HG03575 (cell line): ENCODE results near the gene RC3H1.
"Not testable (repeated sequence)": the region's sequence is repeated elsewhere in the genome, so short reads cannot be mapped to it uniquely, and the experiment has no call there.

ENCODE experiments used
- ATAC-seq: cut with Tn5 transposase; IDR thresholded peaks from one replicate; pipeline ENCODE4 v1.9.1; 2021; ENCODE audit not compliant: unreplicated experiment, insufficient number of reproducible peaks, low FRiP score; ENCODE audit errors: extremely low read depth

Gene RC3H1

DNA sequence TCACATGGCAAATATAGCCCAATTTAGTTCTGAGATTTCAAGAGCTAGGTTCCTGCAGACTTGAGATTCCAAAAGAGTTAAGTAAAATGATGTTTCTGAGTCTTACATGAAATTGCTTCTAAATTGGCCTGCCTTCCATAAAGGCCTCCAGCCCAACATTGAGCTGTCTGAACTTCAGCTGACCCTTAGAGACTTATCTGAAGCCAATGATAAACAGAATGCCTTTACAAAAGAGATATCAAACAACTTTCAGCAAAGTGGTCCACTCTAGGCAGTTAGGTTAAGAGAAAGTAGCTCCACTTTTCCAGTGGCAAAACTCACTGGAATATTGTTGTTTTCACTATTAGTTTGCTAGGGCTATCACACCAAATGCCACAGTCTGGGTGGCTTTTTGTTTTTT, 6.3 kb upstream of the RC3H1 start:
- ATAC-seq, result no peak

DNA sequence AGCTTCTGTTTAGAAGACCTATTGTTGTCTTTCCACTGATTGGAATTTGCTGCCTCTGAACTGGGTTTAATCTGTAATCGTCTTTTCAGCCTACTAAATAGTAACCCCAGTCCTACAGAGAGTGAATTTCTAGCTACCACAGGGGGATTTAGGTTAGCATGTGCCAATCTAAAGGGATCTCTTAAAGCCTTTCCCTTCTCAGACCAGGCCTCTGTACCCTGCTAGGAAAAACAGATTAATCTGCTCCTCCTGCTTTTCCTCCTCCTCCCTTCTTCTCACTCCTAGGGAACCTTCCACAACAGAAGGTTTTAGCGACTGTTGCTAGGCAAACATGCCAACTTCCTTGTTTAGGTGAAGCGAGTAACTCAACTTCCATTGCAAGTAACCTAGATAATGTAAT, 1.3 kb upstream of the RC3H1 start:
- ATAC-seq, result no peak

DNA sequence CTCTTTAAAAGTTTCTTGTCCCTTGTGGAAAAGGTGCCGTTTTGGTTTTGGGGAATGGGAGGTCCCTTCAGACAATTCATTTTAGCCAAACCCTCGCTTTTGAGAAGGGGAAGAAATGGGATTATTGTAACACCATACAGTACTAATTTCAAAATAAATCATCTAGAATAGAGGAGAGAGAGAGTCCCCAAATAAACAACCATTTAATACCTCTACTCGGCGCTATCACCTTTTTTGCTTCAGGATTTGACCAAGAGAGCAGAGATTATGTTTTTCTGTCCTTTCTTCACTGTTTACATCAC, 770 bp upstream of the RC3H1 start:
- no peak for ATAC-seq

DNA sequence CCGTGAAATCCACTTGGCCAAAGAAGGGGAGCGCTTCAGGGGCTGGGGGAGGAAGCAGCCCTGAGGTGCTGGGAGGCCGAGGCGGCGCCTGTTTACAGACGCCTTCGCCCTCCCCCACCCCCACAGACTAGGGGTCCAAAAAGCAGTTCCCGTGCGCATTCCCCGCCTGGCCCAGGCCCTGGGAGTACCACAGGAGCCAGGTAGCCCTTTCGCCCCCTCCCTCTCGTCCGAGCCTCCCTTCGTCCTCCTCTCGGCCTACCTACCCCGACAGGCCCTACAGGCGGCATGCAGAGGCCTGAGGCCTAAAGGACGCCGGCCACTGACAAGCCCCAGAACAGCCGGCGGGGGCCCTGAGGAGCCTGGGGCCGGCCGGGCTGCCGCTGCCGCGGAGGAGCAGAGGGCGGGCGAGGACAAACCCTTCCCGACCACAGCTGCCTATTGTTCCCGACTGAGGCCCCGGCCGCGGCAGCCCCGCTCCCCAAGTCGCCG, 522 bp downstream of the RC3H1 start:
- ATAC-seq, result peak; percentile 13

DNA sequence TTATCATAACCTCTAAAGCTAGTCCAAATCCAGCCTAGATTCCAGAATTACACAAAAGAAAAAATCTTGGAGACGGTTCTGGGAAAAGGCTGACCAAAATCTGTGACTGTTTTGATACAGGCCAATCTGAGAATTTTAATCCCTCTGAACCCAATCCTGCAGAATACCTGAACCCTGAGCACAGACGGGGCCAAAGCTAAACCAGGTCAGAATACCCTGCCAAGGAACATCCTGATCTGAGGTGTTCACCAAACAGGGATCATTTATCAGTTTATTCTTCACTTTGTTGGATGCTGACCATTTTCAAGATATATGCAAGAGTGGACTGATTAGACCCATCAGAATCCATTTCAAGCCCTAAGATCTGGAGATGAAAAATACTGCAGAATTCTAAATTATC, 3.6 kb downstream of the RC3H1 start:
- no peak for ATAC-seq

DNA sequence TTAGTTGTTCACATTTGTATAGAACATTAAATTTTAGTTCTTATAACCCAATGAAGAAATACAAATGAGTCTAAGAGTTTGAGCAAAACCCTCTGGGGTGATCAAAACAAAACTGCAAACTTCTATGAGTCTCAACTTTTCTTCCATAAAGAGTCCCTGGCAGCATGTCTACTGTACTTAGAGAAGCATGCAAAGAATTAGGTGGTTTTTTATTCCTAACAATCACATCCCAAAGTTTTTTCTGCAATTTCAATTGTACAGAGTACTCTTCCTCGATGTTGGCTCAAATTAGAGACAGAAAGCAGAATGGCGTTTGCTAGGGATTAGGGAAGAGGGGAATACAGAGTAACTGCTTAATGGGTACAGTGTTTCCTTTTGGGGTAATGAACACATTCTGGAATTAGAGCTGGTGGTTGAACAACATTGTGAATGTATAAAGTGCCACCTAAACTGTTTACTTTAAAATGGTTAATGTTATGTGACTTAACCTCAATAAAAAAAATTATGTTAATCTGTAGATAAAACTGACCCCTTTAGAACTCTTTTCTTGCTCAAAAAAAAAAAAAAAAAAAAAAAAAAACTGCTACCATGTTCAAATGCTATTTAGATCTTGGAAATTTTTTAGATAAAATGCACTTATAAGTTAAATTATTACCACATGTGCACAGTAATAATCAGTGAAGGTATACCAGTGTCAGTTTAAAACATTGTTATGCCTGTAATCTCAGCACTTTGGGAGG, 4.8 kb downstream of the RC3H1 start:
- ATAC-seq, result no peak

GRCh38 chr1:174013864-174014418, 8.2 kb downstream of the RC3H1 start:
- no peak for ATAC-seq

DNA sequence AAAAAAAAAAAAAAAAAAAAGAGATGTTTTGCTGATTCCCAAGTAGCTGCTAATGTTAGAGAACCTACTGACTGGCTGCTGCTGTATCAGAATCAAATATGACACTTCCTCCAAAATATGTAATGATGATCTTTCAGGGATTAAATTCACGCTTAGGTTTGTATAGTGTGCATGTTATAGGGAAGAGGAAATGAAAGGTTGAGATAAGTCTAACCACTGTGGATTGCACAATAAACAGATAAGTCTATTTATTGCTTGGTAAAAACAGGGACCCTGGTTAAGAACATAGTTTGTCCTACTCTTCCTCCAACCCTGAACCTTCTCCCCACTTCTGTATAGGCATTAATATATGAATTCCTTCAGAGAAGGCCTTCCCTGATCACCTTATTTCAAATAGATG, 13.2 kb downstream of the RC3H1 start:
- no peak for ATAC-seq

GRCh38 chr1:174008269-174008668, 13.9 kb downstream of the RC3H1 start:
- ATAC-seq, result no peak

DNA sequence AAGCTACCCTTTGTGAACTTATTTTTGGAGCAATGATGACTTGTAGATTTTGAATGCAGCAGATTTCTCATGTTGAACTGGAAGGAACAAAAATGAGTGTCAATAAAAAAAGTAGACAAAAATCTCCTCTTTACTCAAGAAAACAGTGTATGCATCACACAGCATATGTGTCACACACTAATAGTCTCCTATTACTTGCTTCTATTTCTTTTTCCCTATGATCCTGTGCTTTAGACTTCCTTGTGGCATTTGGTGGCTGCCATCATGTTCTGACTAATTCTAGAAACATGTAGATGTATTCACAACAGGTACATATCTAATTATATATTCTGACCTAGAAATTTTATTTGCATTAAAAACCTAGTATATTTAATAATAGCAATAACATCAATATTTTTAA, 14.3 kb downstream of the RC3H1 start:
- no peak for ATAC-seq

DNA sequence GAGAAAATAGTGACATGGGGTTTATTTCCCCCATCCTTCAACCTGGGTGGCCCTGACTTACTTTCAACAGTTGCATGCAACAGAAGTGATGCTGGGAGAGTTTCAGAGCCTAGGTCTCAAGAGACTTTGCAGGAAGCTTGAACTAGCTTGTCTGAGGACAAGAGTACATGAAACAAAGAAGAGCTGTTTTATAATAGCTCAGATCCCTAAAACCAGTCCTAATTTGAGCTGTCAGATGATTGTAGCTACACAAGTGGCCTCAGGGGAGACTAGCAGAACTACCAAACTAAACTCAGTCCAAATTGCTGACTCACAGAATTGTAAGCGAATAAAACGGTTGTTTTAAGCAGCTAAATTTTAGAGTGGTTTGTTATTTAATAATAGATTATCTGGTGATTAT, 17.1 kb downstream of the RC3H1 start:
- peak; percentile 87 for ATAC-seq

GRCh38 chr1:174003867-174004266, 18.3 kb downstream of the RC3H1 start:
- ATAC-seq, result no peak

DNA sequence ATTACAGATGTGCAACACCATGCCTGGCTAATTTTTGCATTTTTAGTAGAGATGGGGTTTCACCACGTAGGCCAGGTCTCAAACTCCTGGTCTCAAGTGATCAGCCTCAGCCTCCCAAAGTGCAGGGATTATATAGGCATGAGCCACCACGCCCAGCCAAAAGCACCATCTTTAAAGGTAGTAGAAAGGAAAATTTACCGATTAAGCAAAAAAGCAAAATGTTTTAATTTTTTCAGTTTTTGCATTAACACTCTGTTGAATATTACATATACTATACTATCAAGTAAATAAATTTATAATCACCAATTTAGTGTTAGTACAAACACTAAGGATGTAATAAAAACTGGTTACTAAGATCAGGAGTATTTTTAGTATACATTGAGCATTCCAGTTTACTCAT, 20.6 kb downstream of the RC3H1 start:
- no peak for ATAC-seq

DNA sequence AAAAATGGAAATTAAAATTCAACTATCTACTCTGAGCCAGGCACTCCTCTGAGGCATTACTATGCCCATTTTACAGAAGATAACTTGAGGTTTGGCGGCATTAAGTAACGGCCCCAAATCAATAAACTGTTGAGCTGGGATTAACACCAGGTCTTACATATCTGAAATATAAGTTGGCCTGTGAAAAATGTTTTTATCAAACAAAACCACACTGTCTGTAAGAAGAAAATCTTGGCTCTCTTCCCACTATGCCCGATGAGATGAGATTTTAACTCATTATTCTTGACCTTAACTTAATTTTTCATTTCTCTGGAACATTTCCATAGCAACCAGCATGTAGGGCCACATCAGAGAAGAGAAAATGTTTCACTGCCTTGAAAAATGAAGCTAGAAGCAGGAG, 21.8 kb downstream of the RC3H1 start:
- no peak for ATAC-seq

- no peak for ATAC-seq
Measured at GRCh38 chr1:173997791-173998190, 24.4 kb downstream of the RC3H1 start.

DNA sequence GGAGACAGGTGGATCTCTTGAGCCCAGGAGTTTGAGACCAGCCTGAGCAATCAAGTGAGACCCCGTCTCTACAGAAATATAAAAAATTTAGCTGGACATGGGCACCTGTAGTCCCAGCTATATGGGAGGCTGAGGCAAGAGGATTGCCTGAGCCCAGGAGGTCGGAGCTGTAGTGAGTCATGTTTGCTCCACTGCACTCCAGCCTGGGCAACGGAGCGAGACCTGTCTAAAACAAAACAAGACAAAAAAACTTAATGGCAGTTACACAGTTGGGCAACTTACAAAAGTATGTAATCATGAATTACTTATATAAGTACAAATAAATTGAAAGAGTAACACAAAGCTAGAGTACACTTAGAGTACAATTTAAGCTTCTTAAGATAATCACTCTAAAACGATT, 25.2 kb downstream of the RC3H1 start:
- ATAC-seq, result no peak

GRCh38 chr1:173995475-173995874, 26.7 kb downstream of the RC3H1 start:
- ATAC-seq, result no peak

GRCh38 chr1:173993948-173994347, 28.2 kb downstream of the RC3H1 start:
- not testable (repeated sequence) for ATAC-seq

DNA sequence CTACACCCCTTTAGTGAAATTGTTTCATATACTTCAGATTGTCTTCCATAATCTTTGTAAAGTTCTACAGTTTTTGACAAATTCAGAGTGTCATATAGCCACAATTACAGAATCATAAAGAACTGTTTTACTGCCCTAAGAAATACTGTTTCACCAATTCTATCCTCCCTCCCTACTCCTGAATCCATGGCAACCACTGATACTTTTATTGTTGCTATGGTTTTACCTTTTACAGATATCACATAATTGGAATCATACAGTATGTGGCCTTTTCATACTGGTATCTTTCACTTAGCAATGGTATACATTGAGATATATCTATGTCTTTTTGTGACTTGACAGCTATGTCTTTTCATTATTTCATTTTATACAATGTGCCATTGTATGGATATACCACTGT, 34.1 kb downstream of the RC3H1 start:
- ATAC-seq, result no peak

DNA sequence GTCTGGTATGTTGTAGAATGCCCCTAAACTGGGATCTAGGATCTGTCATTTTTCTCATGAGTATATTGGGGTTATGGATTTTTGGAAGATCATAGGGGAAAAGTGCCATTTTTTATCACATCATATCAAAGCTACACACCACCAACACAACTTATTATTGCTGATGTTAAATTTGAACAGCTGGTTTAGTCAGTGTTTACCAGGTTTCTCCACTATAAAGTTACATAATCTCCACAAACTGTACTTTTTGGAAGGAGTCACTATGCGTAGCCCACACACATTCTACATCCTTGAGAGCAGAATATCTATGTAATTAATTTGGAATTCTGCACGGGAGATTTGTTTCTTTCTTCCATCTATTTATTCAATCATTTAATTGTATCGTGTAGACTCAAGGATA, 35.2 kb downstream of the RC3H1 start:
- no peak for ATAC-seq

- ATAC-seq, result no peak
Measured at GRCh38 chr1:173970252-173970651, 51.9 kb downstream of the RC3H1 start.
